Kidney tubule cell (primary cell): ENCODE results near the gene PCBP3.
A peak's percentile ranks its signal among the peaks of the same experiment; 100 is the strongest.
"Not testable (repeated sequence)": the region's sequence is repeated elsewhere in the genome, so short reads cannot be mapped to it uniquely, and the experiment has no call there.

Experiments
- DNase-seq: peaks from one replicate; pipeline ENCODE4 v3.0.0-alpha.2; 2018; ENCODE audit warnings: low spot score

Gene PCBP3

DNA sequence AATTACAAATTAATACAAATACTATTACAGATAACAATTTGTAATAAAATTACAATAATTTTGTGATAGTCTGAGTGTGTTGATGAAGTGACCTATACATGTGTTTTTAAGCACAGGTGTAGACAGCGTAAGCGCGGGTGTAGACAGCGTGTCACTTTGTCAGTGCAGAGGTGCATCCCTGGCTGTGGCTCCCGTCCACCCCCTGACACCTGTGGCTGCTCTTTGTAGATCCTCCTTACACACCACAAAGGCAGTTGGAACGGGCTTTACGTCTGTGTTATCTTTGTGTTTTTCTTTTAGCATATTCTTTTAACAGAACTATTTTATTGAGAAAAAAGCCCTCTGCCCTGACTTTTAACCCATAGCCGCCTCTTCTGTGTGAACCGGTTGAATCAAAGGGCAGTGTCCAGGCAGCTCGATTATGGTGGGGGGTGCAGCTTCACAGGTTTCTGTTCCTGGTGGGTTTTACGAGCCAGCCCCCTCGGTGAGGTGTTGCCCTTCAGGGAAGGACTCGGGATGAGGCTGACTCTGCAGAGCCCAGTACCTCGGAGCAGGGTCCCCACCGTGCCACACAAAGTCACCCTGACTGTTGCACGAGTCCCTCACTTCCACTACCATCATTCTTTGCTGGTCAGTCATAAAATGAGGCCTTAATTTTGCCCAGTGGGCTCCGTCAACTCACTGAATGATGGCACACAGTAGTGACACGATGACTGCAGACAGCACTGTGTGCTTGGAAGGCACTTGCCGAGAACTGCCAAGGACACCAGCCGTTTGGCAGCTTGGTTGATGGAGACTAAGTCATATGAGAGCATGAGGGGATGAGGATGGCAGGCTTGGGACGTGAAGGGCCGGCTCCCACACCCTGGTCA lies 251.6 kb downstream of the PCBP3 start:
- no peak for DNase-seq

DNA sequence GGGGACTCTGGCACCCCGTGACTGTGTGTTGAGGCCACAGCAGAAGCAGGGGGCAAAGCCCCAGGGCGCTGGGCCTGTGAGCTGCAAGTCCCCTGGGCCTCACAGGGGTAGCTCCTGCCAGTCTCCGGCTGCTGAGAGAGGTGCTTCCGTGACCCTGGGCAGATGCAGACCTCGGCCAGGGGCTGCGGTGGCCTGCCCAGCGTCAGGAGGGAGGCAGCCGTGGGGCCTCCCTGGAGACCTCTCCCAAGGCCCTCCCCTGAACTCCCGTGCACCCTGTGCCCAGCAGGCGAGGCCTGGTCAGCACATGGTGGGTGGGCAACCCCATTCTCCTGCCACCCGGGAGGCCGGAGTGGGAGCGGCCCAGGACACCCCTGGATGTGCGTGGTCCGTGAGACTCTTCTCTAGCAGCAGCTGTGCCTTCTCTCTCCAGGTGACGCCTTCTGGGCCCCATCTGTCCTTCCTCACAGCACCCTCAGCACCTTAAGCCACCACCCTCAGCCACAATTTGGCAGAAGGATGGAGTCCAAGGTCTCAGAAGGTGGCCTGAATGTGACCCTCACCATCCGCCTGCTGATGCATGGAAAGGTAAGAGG lies 252.3 kb downstream of the PCBP3 start:
- DNase-seq = no peak

DNA sequence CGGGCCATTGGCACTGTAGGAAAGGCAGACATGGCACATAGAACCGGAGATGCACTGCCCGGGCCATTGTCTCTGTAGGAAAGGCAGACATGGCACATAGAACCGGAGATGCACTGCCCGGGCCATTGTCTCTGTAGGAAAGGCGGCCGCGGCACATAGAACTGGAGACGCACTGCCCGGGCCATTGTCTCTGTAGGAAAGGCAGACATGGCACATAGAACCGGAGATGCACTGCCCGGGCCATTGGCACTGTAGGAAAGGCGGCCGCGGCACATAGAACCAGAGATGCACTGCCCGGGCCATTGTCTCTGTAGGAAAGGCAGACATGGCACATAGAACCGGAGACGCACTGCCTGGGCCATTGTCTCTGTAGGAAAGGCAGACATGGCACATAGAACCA lies 252.9 kb downstream of the PCBP3 start:
- DNase-seq = not testable (repeated sequence)

DNA sequence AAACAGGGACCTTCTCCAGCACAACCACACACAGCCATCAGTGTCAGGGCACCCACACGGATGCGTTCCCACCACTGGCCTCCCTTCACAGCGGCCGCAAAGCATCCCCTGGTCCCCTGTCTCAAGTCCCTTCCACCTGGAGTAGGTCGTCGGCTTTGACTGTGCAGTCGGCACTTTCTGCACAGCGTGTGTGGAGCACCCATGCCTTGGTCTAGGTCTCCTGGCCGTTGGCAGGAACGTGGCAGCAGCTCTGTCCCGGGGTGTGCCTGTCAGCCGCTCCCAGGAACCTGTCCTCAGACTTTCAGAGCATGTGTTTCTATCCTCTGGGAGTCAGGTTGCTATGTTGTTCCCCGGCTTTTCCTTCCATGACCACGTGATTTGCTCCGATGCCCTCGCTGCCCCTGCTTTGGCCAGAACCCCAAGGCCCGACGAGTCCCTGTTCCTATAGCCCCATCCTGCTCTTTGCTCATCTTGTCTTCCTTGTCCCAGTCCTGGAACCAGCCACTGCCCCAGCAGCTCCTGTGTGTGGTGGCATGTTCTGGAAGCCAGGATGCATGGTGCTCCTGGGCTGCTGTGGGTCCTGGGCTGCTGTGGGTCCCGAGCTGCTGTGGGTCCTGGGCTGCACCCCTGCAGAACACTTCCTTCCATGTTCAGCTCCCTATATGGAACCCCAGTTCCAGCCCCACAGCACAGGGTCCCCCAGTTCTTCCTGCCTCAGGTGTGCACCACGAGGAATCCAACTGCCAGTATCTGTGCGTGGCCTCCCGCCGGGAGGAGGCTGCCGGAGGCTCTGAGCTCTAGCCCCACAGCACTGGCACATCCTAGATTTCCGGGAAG lies 253.9 kb downstream of the PCBP3 start:
- DNase-seq = no peak

DNA sequence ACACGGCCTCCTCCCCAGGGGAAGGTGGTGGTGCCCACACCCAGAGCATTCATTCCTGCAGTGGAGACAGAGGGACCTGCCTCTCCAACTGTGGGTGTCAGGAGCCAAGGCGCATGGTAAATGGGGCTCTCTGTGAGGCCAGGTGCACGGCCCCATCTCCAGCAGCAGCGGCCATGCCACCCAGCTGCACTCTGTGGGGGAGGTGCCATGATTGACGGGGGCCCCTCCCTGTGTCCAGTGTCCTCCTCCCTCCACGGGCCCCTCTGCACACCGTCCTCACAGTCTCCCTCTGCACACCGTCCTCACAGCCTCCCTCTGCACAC lies 254.5 kb downstream of the PCBP3 start:
- DNase-seq = no peak

DNA sequence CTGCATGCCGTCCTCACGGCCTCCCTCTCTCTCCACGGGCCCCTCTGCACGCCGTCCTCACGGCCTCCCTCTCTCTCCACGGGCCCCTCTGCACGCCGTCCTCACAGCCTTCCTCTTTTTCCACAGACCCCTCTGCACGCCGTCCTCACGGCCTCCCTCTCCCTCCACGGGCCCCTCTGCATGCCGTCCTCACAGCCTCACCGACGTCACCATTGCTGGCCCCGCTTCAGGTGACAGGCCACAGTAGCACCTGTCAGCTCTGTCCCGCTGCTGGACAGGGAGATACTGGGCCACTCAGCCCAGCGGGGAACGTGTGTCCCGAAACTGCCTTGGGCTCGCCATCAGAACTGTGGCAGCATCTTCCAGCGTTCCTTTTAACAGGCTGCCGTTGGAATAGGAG lies 255.3 kb downstream of the PCBP3 start:
- DNase-seq = no peak

DNA sequence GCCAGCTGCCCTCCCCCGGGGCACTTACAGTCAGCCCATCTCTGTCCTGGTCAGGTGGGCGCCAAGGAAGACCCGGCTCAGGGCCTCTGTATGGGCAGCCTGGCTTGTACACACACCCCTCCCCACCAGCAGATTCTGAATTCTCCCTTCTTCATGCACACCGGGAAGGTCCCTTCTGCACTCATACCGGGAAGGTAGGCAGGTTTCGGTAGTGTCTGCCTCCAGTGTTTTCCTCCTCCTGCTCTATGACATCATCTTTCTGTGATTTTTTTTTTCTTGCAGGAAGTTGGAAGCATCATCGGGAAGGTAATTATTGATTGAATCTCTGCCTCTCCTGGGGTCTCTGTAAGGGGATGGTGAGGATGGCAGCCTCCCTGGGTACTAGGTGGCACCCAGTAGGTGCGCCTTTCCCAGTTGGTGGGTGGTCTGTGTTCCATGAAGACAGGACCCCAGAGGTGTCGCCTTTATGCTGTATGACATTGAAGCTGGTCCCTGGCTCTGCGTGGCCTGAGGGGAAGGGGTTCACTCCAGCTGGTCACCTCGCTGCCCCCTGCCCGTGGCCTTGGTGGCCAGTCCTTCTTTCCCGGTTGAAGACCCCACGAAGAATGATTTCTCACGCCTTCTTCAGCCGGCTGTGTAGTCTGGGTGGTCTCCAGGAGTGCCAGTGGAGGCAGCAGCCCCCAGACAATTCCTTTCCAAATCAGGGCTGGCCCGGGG lies 255.9 kb downstream of the PCBP3 start:
- peak; percentile 58 for DNase-seq

DNA sequence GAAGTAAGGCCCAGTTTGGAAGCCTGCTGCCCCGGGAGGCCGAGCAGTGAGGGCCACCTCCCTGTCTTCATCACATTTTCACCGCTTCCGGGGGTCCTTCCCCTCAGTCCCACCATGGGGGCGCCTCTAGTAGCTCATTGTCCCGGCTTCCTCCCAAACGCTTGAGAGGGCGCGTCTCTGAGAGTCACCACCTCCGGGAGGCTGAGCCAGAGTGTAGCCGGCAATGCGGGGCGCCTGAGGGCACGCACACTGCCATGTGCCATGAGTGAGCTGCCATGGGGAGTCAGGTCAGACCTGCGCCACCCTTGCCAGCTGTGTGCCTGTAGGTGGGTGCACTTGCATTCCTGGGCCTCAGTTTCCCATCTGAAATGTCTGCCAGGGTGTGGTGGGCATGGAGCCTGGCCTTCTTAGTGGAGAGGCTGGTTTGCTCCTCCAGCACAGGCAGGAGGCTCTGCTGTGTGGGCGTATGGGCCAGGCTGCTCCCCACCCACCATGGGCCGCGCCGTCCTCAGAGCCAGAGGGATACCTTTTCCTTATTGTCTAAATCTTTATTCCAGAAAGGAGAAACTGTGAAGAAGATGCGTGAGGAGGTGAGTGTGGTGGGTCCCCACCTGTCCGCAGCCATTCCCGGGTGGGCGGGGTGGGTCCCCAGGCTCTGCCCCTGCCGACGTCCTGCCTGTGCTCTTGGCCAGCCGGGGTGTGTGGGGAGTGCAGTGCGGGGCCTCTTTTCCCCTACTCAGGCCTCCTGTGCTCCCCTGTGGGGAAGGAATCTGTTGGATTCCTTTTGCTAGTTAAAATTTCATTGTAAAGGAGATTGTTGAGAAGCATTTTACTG lies 256.7 kb downstream of the PCBP3 start:
- no peak for DNase-seq

DNA sequence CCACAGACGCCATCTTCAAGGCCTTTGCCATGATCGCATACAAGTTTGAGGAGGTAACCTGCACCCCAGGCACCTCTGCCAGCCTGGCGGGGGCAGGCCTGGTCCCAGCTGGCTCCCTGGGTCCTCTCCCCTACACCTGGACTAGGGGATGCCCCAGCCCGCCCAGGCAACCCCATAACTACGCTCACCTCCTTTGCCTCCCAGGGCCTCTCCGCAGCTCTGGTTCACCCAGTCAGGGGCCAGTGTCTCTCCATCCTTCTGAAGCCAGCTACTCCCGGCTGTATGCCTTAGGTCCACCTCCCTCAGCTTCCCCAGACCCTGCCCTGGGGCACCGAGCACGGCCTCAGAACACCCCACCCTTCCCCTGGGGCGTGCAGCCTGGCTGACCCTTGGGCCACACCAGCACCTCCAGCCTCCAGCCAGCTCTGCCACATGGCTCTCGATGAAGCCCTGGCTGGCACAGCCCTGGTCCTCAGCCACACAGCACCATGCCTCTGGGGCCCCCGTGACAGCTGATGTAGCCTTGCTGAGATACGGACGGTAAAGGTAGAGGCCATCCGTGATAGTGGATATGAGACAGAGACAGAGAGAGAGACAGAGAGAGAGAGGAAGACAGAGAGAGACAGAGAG lies 257.7 kb downstream of the PCBP3 start:
- DNase-seq = no peak

DNA sequence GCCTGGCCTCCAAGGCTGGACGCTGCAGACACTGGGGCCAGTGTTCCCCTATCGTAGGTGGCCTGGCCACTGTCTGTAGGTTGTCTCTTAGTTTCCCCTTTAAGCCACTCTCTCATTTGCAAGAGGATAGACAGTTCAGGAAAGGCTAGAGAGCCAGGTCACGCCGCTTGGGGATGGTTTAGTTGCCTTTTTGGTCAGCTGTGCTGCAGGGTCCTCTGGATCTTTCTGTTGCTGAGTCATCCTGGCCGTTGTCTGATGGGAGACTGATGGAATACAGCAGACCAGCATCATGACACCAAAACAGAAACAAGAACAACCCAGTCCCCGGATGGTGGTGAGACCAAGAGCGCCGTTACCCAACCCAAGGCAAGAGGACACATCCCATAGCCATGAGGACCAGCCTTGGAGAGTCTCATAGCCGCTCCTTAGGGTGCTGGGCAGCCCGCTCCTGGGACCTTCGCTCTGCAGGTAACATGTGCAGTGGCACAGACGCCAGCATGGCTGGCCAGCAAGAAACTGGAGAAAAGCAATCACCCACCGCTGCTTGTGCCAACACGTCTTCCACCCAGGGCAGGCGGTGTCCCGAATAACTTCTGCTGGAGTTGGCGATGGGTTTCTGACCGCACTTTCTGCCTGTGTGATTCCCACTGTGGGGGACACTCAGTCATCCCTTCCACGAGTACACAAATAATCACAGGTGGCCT lies 258.9 kb downstream of the PCBP3 start:
- DNase-seq = no peak

DNA sequence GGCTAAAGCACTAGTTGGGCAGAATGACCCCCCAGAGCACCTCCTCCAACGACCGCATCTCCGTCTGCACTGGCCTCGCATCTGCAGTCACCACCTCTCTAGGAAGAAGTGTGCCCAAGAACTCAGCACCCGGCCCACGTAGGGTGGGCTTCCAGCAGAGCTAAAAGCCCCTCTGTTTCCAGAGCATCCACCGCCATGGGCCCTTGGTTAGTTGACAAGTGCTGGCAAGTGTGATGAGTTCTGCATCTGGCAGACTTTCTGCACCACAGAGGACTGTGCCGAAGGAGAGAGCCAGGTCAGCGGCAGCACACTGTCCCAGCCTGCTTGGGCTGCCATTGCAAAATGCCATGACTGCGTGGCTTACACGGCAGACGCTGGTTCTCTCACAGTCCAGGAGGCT lies 261.7 kb downstream of the PCBP3 start:
- DNase-seq = no peak

DNA sequence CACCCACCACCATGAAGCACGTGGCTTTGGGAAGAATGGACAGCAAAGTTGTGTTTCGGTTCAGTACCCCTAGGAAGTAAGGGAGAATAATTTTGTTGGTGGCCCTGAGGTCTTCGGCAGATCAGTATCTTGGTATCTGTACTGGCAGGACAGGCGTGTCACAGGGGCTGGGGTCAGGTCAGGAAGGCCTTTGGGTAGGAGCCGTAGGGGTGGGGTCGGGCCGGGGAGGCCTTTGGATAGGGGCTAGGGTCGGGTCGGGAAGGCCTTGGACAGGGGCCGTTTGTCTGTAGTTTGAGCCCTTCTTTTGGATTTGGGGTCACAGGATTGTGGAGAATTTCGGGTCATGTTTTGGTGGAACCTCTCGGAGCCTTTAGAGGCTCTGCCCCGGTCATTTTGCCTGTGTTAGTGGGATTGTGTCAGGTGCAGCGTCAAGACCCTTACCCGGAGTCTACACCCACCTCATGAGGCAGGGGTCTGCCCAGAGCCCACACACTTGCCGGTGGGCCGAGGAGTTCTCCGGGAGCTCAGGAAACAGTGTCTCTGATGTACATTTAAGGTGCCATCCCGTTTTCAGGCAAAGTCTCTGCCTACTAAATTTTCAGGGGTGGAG lies 262.8 kb downstream of the PCBP3 start:
- no peak for DNase-seq

DNA sequence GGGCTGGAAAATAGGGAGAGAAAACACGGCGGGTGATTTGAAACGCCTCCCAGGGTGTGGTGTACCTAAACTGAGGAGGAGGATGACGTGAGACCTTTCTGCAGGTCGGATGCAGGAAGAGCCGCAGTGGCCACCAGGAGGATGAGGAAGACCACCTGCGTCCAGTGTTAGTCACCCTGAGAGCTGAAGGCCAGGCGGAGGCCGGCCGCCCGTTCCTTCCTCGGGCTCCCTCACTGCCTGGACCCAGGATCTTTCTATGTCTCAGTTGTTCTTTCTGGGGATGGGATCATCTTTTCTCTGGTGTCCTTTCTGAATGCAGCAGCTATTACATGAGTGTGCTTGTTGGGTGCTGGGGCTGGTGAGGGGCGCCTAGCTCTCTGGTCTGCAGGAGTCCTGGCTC lies 263.3 kb downstream of the PCBP3 start:
- DNase-seq = no peak

DNA sequence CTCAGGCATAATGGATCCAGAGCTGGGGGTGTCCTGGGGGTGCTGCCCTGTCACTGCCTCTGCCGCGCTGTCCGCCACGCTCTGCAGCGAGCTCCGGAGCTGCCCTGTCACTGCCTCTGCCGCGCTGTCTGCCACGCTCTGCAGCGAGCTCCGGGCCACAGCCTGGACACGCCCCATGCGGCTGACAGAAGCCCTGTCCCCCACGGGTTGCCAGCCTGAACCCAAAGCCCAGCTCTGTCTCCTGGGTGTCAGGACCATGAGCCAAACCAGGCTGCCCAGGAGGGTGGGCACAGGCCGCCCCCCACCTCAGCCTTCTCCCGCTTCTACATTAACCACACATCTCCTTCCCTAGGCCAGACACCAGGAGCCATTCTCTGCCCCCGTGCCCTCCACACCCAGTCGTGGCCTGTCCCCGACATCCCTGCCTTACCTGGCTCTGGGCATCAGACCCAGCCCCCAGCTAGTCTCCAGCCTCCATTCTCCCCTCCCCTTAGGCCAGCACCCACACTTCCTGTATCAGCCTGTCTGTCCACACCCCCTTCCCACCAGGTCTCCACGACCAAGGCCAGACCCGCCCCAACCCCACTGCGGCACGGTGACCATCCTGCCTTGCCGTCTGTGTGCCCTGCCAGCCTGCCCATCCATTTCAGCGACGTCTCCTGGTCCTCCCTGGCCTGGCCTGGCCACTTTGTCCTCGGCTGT lies 265.2 kb downstream of the PCBP3 start:
- no peak for DNase-seq

DNA sequence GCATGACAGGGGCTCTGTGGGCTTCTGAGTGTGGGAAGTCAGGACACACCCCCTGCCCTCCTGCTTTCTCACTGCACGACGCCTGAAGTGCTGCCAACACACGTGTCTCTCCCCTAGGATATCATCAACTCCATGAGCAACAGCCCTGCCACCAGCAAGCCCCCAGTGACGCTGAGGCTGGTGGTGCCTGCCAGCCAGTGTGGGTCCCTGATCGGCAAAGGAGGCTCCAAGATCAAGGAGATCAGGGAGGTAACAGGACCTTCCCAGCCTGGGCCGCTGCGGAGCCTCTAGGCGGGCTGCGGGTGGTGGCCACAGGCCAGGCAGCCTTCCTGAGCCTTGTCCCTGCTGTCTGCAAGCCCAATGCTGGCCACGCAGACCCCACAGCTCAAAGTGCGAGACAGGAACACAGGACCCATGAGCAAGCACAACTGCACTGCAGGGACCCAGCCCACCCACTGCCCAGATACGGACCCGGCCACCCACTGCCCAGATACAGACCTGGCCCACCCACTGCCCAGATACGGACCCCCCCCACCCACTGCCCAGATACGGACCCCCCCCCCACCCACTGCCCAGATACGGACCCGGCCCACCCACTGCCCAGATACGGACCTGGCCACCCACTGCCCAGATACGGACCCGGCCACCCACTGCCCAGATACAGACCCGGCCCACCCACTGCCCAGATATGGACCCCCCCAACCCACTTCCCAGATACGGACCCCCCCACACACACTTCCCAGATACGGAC lies 265.9 kb downstream of the PCBP3 start:
- no peak for DNase-seq

DNA sequence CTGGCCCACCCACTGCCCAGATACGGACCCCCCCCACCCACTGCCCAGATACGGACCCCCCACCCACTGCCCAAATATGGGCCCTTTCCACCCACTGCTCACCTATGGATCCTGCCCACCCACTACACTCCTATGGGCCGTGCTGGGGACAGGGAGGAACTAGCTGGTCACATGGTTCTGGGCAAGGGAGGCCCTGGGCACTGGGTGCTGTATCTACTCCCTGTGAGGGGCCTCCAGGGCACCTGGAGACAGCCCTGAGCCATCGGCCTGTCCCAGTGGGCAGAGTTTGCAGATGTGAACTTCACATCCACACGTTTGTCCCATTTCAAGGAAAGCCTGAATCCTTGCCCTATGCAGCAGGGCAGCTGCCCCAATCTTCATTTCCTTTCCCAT lies 266.6 kb downstream of the PCBP3 start:
- no peak for DNase-seq

DNA sequence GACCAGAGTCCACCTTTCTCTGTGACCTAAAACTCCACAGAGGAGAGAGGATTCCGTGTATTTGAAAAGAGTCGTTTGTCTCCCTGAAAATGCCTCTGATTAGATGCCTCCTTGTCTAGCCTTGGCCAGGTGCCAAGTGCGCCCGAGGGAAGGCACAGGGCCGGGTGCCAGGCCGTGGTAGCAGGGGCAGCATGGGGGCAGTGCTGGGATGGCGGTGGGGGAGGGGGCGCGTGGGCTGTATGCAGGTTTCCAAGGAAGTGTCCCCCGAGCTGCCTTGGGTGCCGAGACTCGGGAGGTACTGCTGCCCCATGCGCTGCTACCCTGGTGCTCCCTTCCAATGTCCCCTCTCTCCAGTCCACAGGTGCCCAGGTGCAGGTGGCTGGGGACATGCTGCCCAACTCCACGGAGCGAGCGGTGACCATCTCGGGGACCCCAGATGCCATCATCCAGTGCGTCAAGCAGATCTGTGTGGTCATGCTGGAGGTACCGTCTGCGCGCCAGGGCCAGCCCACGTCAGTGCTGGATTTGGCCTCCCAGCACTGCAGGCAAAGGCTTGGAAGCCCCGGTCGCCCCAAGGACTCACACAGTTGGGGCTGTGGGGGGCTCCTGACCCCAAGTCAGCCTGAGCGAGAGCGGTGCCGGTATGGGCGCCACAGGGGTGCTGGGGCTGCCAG lies 267.2 kb downstream of the PCBP3 start:
- no peak for DNase-seq

DNA sequence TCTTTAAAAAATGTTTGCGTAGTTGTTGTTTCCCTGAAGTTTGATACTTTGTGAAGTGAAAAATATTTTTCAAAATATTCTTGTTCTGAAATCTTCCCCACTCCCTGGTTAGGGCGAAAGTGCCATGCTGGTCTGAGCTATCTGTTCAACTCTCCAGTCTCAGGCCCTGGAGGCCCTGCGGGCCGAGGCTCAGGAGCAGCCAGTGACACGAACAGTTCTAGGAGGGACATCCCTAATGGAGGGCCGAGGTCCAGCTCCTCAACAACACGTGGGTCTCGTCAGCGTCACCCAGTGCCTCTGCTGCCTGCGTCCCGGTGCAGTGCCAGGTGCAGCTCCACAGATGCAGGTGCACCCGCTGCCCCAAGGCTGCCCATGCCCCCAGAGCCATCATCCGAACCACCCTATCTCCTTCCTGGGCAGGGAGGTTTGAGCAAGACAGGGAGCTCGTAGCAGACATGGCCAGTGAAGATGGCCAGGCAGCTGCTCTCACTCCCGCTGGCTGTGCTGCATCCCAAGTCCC lies 268.3 kb downstream of the PCBP3 start:
- no peak for DNase-seq
